Melanocyte of skin (primary cell): ENCODE data around the gene OSGIN1. TPM values are rescaled to one million over a fixed set of nuclear protein-coding genes. Genes with fewer than 3 reads are reported as not detected.

ENCODE experiments used
- total RNA-seq, 2 donors: library from RNA; depleted of rRNA; stranded (reverse); fragments of >200 nt; gene quantifications; 2 replicates each; pipeline ENCODE4 v1.2.3, GENCODE V29; 2012

Gene OSGIN1, protein sequence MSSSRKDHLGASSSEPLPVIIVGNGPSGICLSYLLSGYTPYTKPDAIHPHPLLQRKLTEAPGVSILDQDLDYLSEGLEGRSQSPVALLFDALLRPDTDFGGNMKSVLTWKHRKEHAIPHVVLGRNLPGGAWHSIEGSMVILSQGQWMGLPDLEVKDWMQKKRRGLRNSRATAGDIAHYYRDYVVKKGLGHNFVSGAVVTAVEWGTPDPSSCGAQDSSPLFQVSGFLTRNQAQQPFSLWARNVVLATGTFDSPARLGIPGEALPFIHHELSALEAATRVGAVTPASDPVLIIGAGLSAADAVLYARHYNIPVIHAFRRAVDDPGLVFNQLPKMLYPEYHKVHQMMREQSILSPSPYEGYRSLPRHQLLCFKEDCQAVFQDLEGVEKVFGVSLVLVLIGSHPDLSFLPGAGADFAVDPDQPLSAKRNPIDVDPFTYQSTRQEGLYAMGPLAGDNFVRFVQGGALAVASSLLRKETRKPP
- 10 to 100 TPM; 10.3 to 31.3 TPM for total RNA-seq

DNA sequence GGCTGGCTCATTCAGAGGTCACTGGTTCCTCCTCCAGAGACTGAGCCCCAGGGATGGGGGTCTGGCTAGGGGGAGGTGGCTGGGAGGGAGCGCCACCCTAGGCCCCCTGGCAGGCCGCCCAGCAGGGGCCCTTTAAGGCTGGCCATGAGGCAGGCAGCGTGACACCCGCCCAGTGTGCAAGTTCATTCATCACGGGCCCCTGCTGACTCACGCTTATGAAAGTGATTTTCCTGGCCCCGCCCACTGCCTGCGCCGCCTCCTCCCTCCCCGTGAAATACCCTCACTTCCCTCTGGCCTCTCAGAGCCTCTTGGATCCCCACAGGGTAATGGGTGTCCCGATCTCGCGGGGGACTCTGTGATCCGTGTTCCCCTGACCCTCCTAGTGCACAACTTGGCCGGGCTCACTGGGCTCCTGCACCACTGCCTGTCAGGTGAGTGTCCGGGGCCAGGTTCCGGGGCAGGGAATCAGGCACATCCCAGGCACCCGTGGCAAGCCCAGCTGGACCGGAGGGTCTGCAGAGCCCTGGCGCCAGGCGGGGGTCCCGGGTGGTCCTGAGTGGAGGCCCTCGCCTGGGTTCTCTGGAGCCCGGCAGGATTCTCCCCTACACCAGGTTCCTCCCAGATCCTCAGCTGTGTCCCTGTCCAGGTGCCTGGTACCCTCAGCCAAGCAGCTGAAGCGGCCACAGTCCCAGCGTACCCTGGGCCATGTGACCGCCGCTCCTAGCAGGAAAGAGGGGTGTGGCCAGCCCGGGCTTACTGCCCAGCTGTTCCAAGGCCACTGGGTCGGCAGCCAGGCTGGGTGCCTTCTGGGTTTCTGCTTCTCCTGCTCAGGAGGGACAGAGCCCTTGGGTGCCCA is at the start of gene OSGIN1:
OSGIN1 (plus strand) TSS at position 301 of the 856 bp plus-strand sequence. CDS start 4,432 bp downstream, outside the sequence.

DNA sequence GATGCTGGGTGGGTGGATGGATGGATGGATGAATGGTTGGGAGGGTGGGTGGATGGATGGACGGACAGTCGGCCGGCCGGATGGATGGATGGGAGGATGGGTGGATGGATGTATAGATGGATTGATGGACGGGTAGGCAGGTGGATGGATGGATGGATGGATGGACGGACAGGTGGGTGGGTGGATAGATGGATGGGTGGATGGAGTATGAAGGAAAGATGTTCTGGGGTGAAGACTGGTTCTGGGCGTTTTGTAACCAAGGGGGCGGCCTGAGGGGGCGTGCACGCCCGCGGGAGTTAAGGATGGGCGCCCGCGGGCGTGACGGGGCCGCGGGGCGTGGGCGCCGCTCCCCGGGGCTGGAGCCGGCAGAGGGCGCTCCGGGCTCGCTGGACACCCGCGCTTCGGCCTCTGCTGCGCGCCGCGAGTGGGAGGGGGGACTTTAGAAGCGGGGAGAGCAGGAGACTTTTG is 14.8 kb downstream of the OSGIN1 start, which contains the start of gene NECAB2:
NECAB2 (plus strand) TSS at position 407 of the 468 bp plus-strand sequence. CDS start 405 bp downstream, outside the sequence.

Other genes starting within 250 kb of the OSGIN1 start
- gene HSBP1, start 145.3 kb upstream of the OSGIN1 start, total RNA-seq, result 10 to 100 TPM; 27.5 to 49.3 TPM
- gene MLYCD, start 54.1 kb upstream of the OSGIN1 start, total RNA-seq, result 1 to 10 TPM; 3.4 to 3.7 TPM
- gene NECAB2, start 15.0 kb downstream of the OSGIN1 start, total RNA-seq, result 1 to 10 TPM; 1.7 to 2.0 TPM
- gene SLC38A8, start 89.6 kb downstream of the OSGIN1 start, total RNA-seq, result 1 to 10 TPM; 4.0 to 5.5 TPM
- gene MBTPS1, start 163.7 kb downstream of the OSGIN1 start, total RNA-seq, result 10 to 100 TPM; 48.9 to 52.3 TPM
- gene HSDL1, start 191.9 kb downstream of the OSGIN1 start, total RNA-seq, result 10 to 100 TPM; 23.1 to 34.3 TPM
- gene DNAAF1, start 192.1 kb downstream of the OSGIN1 start, total RNA-seq, result under 1 TPM; 0.33 to 0.69 TPM
- gene TAF1C, start 233.8 kb downstream of the OSGIN1 start, total RNA-seq, result 10 to 100 TPM; 34.3 to 48.2 TPM
- not detected for gene ADAD2, start 237.9 kb downstream of the OSGIN1 start, total RNA-seq